ENCODE measurements around the gene ARHGAP31.

- TF ChIP-seq CTCF (IDR thresholded peaks at IDR 0.05): no peak
- no peak for TF ChIP-seq POLR2A (IDR thresholded peaks at IDR 0.05)
Observed at GRCh38 chr3:119298565-119298941, 4.4 kb downstream of the ARHGAP31 start.
